Measurements from ENCODE around the gene PNPLA4. TPM values are rescaled to one million over a fixed set of nuclear protein-coding genes. Genes with fewer than 3 reads are reported as not detected.

PNPLA4 gene
- polyA plus RNA-seq, 1 donor (not counting 4 experiments of a cell fraction or from before 2014, with no cell fraction given) = 39.6 TPM

DNA sequence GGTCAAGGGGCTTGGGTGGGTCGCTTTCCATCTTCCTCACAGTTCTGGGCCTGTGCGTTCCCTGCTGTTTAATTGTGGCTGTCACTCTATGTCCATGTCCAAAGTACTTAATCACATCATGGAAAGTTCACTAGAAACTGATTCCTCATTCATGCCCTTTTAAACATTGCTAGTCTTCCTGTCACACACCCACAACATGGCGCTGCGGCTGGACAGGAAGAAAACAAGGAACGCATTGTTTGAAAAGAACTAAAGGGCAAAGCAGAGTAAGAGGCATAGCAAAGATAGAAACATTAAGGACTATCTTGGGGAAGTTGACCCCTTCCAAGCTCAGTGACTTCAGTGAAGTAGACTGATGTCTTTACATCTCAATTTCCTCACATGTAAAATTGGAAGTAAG is 18.4 kb downstream of the PNPLA4 start:
- no peaks in the 10 kb centered on the region for H3K9me1 ChIP-seq (ENCODE audit: control insufficient read depth, extremely low read depth, insufficient read depth, low read length)
- no peaks in the 10 kb centered on the region for H3K4me1 ChIP-seq (ENCODE audit: control insufficient read depth, extremely low read depth, insufficient read depth, low read length)
- no peak overlapping the region for H3K4me2 ChIP-seq (ENCODE audit: control insufficient read depth, extremely low read depth, insufficient read depth, low read depth, low read length)
- no peak overlapping the region for H3K4me3 ChIP-seq (ENCODE audit: control insufficient read depth in 2 of 3, extremely low read depth in 1 of 3, insufficient read depth in 2 of 3, low read depth in 1 of 3, low read length in 3 of 3)
- no peak overlapping the region for H3K27ac ChIP-seq (ENCODE audit: control insufficient read depth, insufficient read depth, low read length)
- dilution Hi-C loops (cut with MboI; ENCODE audit: extremely low pct_ligation_motif_present, low sequenced_read_pairs) = no loop called here
- TF ChIP-seq, protein P1, sequence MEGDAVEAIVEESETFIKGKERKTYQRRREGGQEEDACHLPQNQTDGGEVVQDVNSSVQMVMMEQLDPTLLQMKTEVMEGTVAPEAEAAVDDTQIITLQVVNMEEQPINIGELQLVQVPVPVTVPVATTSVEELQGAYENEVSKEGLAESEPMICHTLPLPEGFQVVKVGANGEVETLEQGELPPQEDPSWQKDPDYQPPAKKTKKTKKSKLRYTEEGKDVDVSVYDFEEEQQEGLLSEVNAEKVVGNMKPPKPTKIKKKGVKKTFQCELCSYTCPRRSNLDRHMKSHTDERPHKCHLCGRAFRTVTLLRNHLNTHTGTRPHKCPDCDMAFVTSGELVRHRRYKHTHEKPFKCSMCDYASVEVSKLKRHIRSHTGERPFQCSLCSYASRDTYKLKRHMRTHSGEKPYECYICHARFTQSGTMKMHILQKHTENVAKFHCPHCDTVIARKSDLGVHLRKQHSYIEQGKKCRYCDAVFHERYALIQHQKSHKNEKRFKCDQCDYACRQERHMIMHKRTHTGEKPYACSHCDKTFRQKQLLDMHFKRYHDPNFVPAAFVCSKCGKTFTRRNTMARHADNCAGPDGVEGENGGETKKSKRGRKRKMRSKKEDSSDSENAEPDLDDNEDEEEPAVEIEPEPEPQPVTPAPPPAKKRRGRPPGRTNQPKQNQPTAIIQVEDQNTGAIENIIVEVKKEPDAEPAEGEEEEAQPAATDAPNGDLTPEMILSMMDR (optimal IDR thresholded peaks at IDR 0.05 in 1 of 3, IDR thresholded peaks at IDR 0.05 in 1 of 3, conservative IDR thresholded peaks at IDR 0.05 in 1 of 3; ENCODE audit: extremely low read depth in 1 of 3, insufficient read depth in 2 of 3, low read length in 3 of 3) = no peak
- TF ChIP-seq EZH2 (IDR thresholded peaks at IDR 0.05; ENCODE audit: low read length) = no peak
- FAIRE-seq = no peak
- no peaks in the 10 kb centered on the region for H3K9me3 ChIP-seq (ENCODE audit: control insufficient read depth, low read depth, low read length)
- DNase-seq (ENCODE audit: low read depth, low spot score) = no peak
- no peaks in the 10 kb centered on the region for H3K79me2 ChIP-seq (ENCODE audit: control insufficient read depth, insufficient read depth, low read length)
- peaks cover 0 to 6% of the 10 kb centered on the region in 2 experiments for H3K36me3 ChIP-seq (ENCODE audit: control insufficient read depth in 2 of 2, extremely low read depth in 1 of 2, insufficient read depth in 2 of 2, low read length in 2 of 2)
- H4K20me1 ChIP-seq (ENCODE audit: control insufficient read depth, extremely low read depth, insufficient read depth, low read length) = no peaks in the 10 kb centered on the region
- no peaks in the 10 kb centered on the region for H3K27me3 ChIP-seq (ENCODE audit: control insufficient read depth, extremely low read depth, insufficient read depth, low read length)
- H3K9ac ChIP-seq (ENCODE audit: control insufficient read depth, extremely low read depth, insufficient read depth, low read length) = no peak overlapping the region
- no peak overlapping the region for H2AFZ ChIP-seq (ENCODE audit: control insufficient read depth, low read length)

DNA sequence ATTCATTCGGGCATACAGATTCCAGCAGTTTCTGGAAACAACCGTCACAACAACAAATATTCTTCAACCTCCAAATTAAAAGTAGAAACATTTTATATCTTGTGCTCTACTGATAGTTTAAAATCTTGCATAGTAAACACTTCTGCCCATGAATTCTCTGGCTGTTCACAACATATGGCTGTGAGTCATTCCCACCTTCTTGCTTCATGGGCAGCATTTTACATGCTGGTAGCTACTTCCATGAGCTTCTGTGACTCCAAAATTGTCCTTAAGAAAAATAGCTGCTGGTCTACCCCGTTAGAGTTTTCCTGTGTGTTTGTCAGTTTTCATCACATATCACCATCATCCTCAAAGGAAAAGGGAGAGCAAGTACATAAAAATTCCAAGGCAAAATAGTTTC is 22.7 kb downstream of the PNPLA4 start:
- H3K36me3 ChIP-seq (ENCODE audit: control insufficient read depth in 2 of 2, extremely low read depth in 1 of 2, insufficient read depth in 2 of 2, low read length in 2 of 2) = peaks cover 0 to 8% of the 10 kb centered on the region in 2 experiments
- H3K9me1 ChIP-seq (ENCODE audit: control insufficient read depth, extremely low read depth, insufficient read depth, low read length) = no peaks in the 10 kb centered on the region
- H3K4me1 ChIP-seq (ENCODE audit: control insufficient read depth, extremely low read depth, insufficient read depth, low read length) = no peaks in the 10 kb centered on the region
- H4K20me1 ChIP-seq (ENCODE audit: control insufficient read depth, extremely low read depth, insufficient read depth, low read length) = no peaks in the 10 kb centered on the region
- no peak overlapping the region for H3K4me3 ChIP-seq (ENCODE audit: control insufficient read depth in 2 of 3, extremely low read depth in 1 of 3, insufficient read depth in 2 of 3, low read depth in 1 of 3, low read length in 3 of 3)
- no peak overlapping the region for H3K27ac ChIP-seq (ENCODE audit: control insufficient read depth, insufficient read depth, low read length)
- H3K9me3 ChIP-seq (ENCODE audit: control insufficient read depth, low read depth, low read length) = no peaks in the 10 kb centered on the region
- H3K79me2 ChIP-seq (ENCODE audit: control insufficient read depth, insufficient read depth, low read length) = no peaks in the 10 kb centered on the region
- FAIRE-seq (no peak), DNase-seq (ENCODE audit: low read depth, low spot score) (no peak)
- H3K4me2 ChIP-seq (ENCODE audit: control insufficient read depth, extremely low read depth, insufficient read depth, low read depth, low read length) = no peak overlapping the region
- TF ChIP-seq EZH2 (IDR thresholded peaks at IDR 0.05; ENCODE audit: low read length) = no peak
- TF ChIP-seq, protein P1 (optimal IDR thresholded peaks at IDR 0.05 in 1 of 3, IDR thresholded peaks at IDR 0.05 in 1 of 3, conservative IDR thresholded peaks at IDR 0.05 in 1 of 3; ENCODE audit: extremely low read depth in 1 of 3, insufficient read depth in 2 of 3, low read length in 3 of 3) = no peak
- dilution Hi-C loops (cut with MboI; ENCODE audit: extremely low pct_ligation_motif_present, low sequenced_read_pairs) = no loop called here
- no peaks in the 10 kb centered on the region for H3K27me3 ChIP-seq (ENCODE audit: control insufficient read depth, extremely low read depth, insufficient read depth, low read length)
- H2AFZ ChIP-seq (ENCODE audit: control insufficient read depth, low read length) = no peak overlapping the region
- H3K9ac ChIP-seq (ENCODE audit: control insufficient read depth, extremely low read depth, insufficient read depth, low read length) = no peak overlapping the region
